ENCODE results near the gene AHI1. TPM values are rescaled to one million over a fixed set of nuclear protein-coding genes. Genes with fewer than 3 reads are reported as not detected.

The AHI1 gene
- polyA plus RNA-seq, 1 donor (not counting 4 experiments of a cell fraction or from before 2014, with no cell fraction given), result 7.0 TPM

DNA sequence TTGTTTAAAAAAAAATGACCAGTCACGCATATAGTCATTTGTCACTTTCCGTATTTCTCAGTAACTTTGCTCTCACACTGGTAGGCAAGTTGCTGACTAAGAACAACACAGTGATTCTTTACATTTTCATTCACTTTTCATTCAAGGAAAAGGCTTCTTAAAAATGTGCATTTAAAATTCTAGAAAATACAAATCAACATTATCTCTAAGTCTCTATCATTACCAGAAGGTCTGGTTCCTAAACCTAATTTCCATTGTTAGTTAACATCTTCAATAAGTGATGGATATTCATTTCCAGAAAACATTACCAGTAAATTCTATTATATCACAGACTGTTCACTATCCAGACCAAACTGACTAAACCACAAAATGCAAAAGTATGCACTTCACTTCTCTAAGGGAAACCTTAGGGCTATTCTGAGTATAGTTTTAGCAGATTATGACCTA is 115.3 kb downstream of the AHI1 start:
- Histone ChIP-seq H3K36me3 (ENCODE audit: control insufficient read depth in 2 of 2, extremely low read depth in 1 of 2, insufficient read depth in 2 of 2, low read length in 2 of 2) (no peaks in the 10 kb centered on the region), H3K9ac (ENCODE audit: control insufficient read depth, extremely low read depth, insufficient read depth, low read length) (no peak overlapping the region), H3K27ac (ENCODE audit: control insufficient read depth, insufficient read depth, low read length) (no peak overlapping the region), H4K20me1 (ENCODE audit: control insufficient read depth, extremely low read depth, insufficient read depth, low read length) (no peaks in the 10 kb centered on the region), H3K27me3 (ENCODE audit: control insufficient read depth, extremely low read depth, insufficient read depth, low read length) (no peaks in the 10 kb centered on the region), H3K4me3 (ENCODE audit: control insufficient read depth in 2 of 3, extremely low read depth in 1 of 3, insufficient read depth in 2 of 3, low read depth in 1 of 3, low read length in 3 of 3) (no peak overlapping the region), H3K4me1 (ENCODE audit: control insufficient read depth, extremely low read depth, insufficient read depth, low read length) (no peaks in the 10 kb centered on the region), H3K4me2 (ENCODE audit: control insufficient read depth, extremely low read depth, insufficient read depth, low read depth, low read length) (no peak overlapping the region), H3K9me1 (ENCODE audit: control insufficient read depth, extremely low read depth, insufficient read depth, low read length) (no peaks in the 10 kb centered on the region), H3K9me3 (ENCODE audit: control insufficient read depth, low read depth, low read length) (no peaks in the 10 kb centered on the region), H2AFZ (ENCODE audit: control insufficient read depth, low read length) (no peak overlapping the region), H3K79me2 (ENCODE audit: control insufficient read depth, insufficient read depth, low read length) (no peaks in the 10 kb centered on the region)
- FAIRE-seq, result no peak
- no peak for TF ChIP-seq EZH2 (IDR thresholded peaks at IDR 0.05; ENCODE audit: low read length)
- TF ChIP-seq, protein P1, sequence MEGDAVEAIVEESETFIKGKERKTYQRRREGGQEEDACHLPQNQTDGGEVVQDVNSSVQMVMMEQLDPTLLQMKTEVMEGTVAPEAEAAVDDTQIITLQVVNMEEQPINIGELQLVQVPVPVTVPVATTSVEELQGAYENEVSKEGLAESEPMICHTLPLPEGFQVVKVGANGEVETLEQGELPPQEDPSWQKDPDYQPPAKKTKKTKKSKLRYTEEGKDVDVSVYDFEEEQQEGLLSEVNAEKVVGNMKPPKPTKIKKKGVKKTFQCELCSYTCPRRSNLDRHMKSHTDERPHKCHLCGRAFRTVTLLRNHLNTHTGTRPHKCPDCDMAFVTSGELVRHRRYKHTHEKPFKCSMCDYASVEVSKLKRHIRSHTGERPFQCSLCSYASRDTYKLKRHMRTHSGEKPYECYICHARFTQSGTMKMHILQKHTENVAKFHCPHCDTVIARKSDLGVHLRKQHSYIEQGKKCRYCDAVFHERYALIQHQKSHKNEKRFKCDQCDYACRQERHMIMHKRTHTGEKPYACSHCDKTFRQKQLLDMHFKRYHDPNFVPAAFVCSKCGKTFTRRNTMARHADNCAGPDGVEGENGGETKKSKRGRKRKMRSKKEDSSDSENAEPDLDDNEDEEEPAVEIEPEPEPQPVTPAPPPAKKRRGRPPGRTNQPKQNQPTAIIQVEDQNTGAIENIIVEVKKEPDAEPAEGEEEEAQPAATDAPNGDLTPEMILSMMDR (optimal IDR thresholded peaks at IDR 0.05 in 1 of 3, IDR thresholded peaks at IDR 0.05 in 1 of 3, conservative IDR thresholded peaks at IDR 0.05 in 1 of 3; ENCODE audit: extremely low read depth in 1 of 3, insufficient read depth in 2 of 3, low read length in 3 of 3), result no peak
- dilution Hi-C loops (cut with MboI; ENCODE audit: extremely low pct_ligation_motif_present, low sequenced_read_pairs), result no loop called here
- DNase-seq (ENCODE audit: low read depth, low spot score), result no peak

DNA sequence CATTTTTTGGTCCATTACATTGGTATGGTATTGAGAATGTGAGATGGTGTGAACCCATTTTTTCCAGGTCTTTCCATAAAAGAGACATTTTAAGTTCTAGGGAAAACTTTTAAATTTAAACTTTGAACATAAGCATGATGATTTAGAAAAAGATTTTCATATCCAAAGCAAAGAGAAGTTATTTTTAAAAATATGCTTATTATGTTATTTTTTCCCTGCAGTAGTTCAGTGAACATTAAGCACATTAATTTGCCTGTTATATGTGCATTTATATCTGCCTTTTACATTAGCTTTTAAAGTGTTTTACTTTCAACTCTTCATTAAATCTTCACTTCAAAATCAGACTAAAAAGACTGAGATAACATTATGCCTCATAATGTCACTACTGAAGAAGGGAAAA is 116.7 kb downstream of the AHI1 start:
- H3K79me2 ChIP-seq (ENCODE audit: control insufficient read depth, insufficient read depth, low read length), result no peaks in the 10 kb centered on the region
- no peaks in the 10 kb centered on the region for H3K4me1 ChIP-seq (ENCODE audit: control insufficient read depth, extremely low read depth, insufficient read depth, low read length)
- no peak for FAIRE-seq
- no peaks in the 10 kb centered on the region for H3K36me3 ChIP-seq (ENCODE audit: control insufficient read depth in 2 of 2, extremely low read depth in 1 of 2, insufficient read depth in 2 of 2, low read length in 2 of 2)
- TF ChIP-seq, protein P1 (optimal IDR thresholded peaks at IDR 0.05 in 1 of 3, IDR thresholded peaks at IDR 0.05 in 1 of 3, conservative IDR thresholded peaks at IDR 0.05 in 1 of 3; ENCODE audit: extremely low read depth in 1 of 3, insufficient read depth in 2 of 3, low read length in 3 of 3), result no peak
- no peak for TF ChIP-seq EZH2 (IDR thresholded peaks at IDR 0.05; ENCODE audit: low read length)
- no peak for DNase-seq (ENCODE audit: low read depth, low spot score)
- H3K4me2 ChIP-seq (ENCODE audit: control insufficient read depth, extremely low read depth, insufficient read depth, low read depth, low read length), result no peak overlapping the region
- H3K9ac ChIP-seq (ENCODE audit: control insufficient read depth, extremely low read depth, insufficient read depth, low read length), result no peak overlapping the region
- no peaks in the 10 kb centered on the region for H3K9me3 ChIP-seq (ENCODE audit: control insufficient read depth, low read depth, low read length)
- dilution Hi-C loops (cut with MboI; ENCODE audit: extremely low pct_ligation_motif_present, low sequenced_read_pairs), result no loop called here
- no peak overlapping the region for H3K4me3 ChIP-seq (ENCODE audit: control insufficient read depth in 2 of 3, extremely low read depth in 1 of 3, insufficient read depth in 2 of 3, low read depth in 1 of 3, low read length in 3 of 3)
- no peaks in the 10 kb centered on the region for H4K20me1 ChIP-seq (ENCODE audit: control insufficient read depth, extremely low read depth, insufficient read depth, low read length)
- H3K27me3 ChIP-seq (ENCODE audit: control insufficient read depth, extremely low read depth, insufficient read depth, low read length), result no peaks in the 10 kb centered on the region
- no peaks in the 10 kb centered on the region for H3K9me1 ChIP-seq (ENCODE audit: control insufficient read depth, extremely low read depth, insufficient read depth, low read length)
- H3K27ac ChIP-seq (ENCODE audit: control insufficient read depth, insufficient read depth, low read length), result no peak overlapping the region
- H2AFZ ChIP-seq (ENCODE audit: control insufficient read depth, low read length), result no peak overlapping the region

All from keratinocyte (primary cell).